Esophagus muscularis mucosa (tissue), 4 donors: ENCODE measurements around the gene GABRA5.
"Not testable (repeated sequence)": the region's sequence is repeated elsewhere in the genome, so short reads cannot be mapped to it uniquely, and the experiment has no call there.

ENCODE experiments used
- EP300 ChIP-seq: sonication (generic); formaldehyde crosslinking; IDR thresholded peaks from one replicate; pipeline ENCODE4 v1.6.1; 2017; ENCODE audit warnings: antibody characterized with exemption
- POLR2A ChIP-seq: fragments of 450-650 bp; IDR thresholded peaks from one replicate; pipeline ENCODE4 v1.6.1; 2017; ENCODE audit warnings: antibody characterized with exemption, moderate library complexity, mild to moderate bottlenecking, low read depth
- POLR2AphosphoS5 ChIP-seq, 2 donors: sonication (generic); formaldehyde crosslinking; IDR thresholded peaks; one replicate each; pipeline ENCODE4 v1.6.1; 2017; ENCODE audit warnings: antibody characterized with exemption in 2 of 2
- TF ChIP-seq, protein P1 (sequence below), 3 experiments: fragments of 200-600 bp in 2 of 3; fragments of 450-650 bp in 1 of 3; sonication (generic) in 2 of 3; IDR thresholded peaks; one replicate each; pipeline ENCODE4 v1.5.1; 2017 to 2019; ENCODE audit warnings: antibody characterized with exemption in 3 of 3, mild to moderate bottlenecking in 2 of 3, moderate library complexity in 1 of 3

DNA sequence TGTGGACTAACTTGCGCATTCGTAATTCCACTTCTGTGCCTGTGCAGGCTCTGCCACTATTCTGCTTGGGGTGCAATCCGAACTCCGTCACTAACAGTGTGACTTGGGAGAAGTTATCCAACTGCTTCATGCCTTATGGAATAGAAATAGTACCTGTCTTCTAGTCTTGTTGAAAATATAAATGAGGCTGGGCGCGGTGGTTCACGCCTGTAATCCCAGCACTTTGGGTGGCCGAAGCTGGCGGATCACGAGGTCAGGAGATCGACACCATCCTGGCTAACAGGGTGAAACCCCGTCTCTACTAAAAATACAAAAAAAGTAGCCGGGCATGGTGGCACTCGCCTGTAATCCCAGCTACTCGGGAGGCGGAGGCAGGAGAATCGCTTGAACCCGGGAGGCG, 28.5 kb downstream of the GABRA5 start:
- not testable (repeated sequence) for TF ChIP-seq POLR2A; POLR2AphosphoS5 (IDR thresholded peaks at IDR 0.05); EP300
- TF ChIP-seq, protein P1, sequence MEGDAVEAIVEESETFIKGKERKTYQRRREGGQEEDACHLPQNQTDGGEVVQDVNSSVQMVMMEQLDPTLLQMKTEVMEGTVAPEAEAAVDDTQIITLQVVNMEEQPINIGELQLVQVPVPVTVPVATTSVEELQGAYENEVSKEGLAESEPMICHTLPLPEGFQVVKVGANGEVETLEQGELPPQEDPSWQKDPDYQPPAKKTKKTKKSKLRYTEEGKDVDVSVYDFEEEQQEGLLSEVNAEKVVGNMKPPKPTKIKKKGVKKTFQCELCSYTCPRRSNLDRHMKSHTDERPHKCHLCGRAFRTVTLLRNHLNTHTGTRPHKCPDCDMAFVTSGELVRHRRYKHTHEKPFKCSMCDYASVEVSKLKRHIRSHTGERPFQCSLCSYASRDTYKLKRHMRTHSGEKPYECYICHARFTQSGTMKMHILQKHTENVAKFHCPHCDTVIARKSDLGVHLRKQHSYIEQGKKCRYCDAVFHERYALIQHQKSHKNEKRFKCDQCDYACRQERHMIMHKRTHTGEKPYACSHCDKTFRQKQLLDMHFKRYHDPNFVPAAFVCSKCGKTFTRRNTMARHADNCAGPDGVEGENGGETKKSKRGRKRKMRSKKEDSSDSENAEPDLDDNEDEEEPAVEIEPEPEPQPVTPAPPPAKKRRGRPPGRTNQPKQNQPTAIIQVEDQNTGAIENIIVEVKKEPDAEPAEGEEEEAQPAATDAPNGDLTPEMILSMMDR (IDR thresholded peaks at IDR 0.05): not testable (repeated sequence)
